HG03066 (cell line): ENCODE measurements around the gene EFNA4.

Source experiments
- ATAC-seq: cut with Tn5 transposase; IDR thresholded peaks from one replicate; pipeline ENCODE4 v1.9.1; 2021; ENCODE audit warnings: low read depth; ENCODE audit not compliant: unreplicated experiment

Gene EFNA4

GRCh38 chr1:155032886-155033285, 30.7 kb upstream of the EFNA4 start:
- no peak for ATAC-seq

- ATAC-seq, result no peak
Observed at GRCh38 chr1:155033524-155033923, 30.0 kb upstream of the EFNA4 start, which contains the start of the genes DCST1 and DCST2. DCST1 (plus strand) TSS chr1:155033824; CDS start chr1:155034037, 213 bp downstream. DCST2 (minus strand) TSS chr1:155033781; CDS start chr1:155033701, 80 bp downstream.

GRCh38 chr1:155034318-155035208, 29.0 kb upstream of the EFNA4 start:
- no peak for ATAC-seq

GRCh38 chr1:155035936-155036335, 27.6 kb upstream of the EFNA4 start:
- no peak for ATAC-seq

GRCh38 chr1:155037043-155037442, 26.5 kb upstream of the EFNA4 start:
- ATAC-seq, result no peak

- ATAC-seq, result no peak
Observed at GRCh38 chr1:155037851-155038441, 25.6 kb upstream of the EFNA4 start.

- ATAC-seq, result no peak
Observed at GRCh38 chr1:155038602-155039307, 24.8 kb upstream of the EFNA4 start.

GRCh38 chr1:155039308-155039669, 24.3 kb upstream of the EFNA4 start:
- ATAC-seq, result no peak

- no peak for ATAC-seq
Observed at GRCh38 chr1:155040358-155041093, 23.0 kb upstream of the EFNA4 start.

- ATAC-seq, result no peak
Observed at GRCh38 chr1:155042789-155043188, 20.8 kb upstream of the EFNA4 start.

GRCh38 chr1:155043301-155043702, 20.2 kb upstream of the EFNA4 start:
- no peak for ATAC-seq

GRCh38 chr1:155043793-155044192, 19.7 kb upstream of the EFNA4 start:
- no peak for ATAC-seq

- ATAC-seq, result no peak
Observed at GRCh38 chr1:155044365-155044764, 19.2 kb upstream of the EFNA4 start.

- ATAC-seq, result no peak
Observed at GRCh38 chr1:155044812-155045657, 18.5 kb upstream of the EFNA4 start.

- ATAC-seq, result no peak
Observed at GRCh38 chr1:155048449-155049334, 14.8 kb upstream of the EFNA4 start.

GRCh38 chr1:155049651-155050559, 13.6 kb upstream of the EFNA4 start:
- no peak for ATAC-seq

GRCh38 chr1:155050560-155051341, 12.8 kb upstream of the EFNA4 start, which contains the start of gene ADAM15:
ADAM15 (plus strand) TSS chr1:155051316; CDS start chr1:155051387, 71 bp downstream.
- peak; percentile 53 for ATAC-seq
